Occipital lobe (tissue), 2 donors: ENCODE measurements around the gene HOXB7. TPM values are rescaled to one million over a fixed set of nuclear protein-coding genes. Genes with fewer than 3 reads are reported as not detected.

Experiments
- DNase-seq: peaks from one replicate; lab custom pipeline; 2025; lab: John Stamatoyannopoulos, UW
- total RNA-seq: library from RNA; depleted of rRNA; stranded (reverse); fragments of >200 nt; gene quantifications from one replicate; pipeline ENCODE4 v1.2.3, GENCODE V29; 2014

HOXB7 gene
- total RNA-seq, 1 donor from 2014 or later = not detected

- no peak for DNase-seq
Observed at GRCh38 chr17:48611213-48611612, 396 bp upstream of the HOXB7 start.

DNA sequence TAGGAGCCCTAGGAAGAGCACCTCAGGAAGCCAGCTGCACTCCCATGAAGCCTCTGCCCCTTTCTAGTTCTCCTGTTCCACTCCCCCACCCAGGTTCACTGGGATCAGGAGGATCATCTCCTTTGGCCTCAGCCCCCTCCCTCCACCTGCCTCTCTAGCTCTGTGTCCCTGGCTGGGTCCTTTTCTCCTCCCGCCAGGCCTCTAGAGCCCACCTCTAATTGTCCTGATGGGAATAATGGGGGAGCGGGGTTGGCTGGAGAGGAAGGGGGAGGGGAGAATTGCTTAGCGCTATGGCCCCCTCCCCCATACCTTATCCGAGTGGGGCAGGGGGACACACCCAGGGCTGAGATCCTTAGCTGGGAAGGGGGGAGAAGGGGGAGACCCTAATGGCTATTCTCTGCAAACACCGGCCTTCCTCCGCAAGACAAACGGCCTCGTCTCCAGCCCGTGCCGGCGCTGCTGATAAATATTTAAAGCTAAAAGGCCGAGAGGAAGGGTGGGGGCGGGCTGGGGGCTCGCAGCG, 997 bp downstream of the HOXB7 start:
- no peak for DNase-seq

DNA sequence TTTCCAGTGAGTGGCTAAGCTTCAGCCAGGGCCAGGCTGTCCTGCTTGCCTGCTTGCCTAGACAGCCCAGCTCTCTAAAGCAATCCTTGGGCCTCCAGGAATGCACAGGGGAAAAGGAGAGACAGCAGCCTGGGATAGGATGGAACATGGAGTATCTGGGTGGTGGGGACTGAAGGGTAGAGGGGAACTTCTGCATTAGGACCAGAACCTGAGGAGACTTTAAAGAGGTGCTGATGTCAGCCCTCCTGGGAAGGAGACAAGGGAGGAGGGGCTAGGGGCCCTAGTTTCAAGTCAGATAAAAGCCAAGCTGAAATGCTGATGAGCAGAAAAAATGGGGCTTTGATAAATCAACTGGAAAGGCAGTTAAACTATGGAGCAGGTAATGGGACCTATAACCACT, 1.8 kb downstream of the HOXB7 start:
- DNase-seq = no peak

GRCh38 chr17:48608494-48608834, 2.4 kb downstream of the HOXB7 start:
- no peak for DNase-seq

- no peak for DNase-seq
Observed at GRCh38 chr17:48606892-48607614, 3.8 kb downstream of the HOXB7 start.

DNA sequence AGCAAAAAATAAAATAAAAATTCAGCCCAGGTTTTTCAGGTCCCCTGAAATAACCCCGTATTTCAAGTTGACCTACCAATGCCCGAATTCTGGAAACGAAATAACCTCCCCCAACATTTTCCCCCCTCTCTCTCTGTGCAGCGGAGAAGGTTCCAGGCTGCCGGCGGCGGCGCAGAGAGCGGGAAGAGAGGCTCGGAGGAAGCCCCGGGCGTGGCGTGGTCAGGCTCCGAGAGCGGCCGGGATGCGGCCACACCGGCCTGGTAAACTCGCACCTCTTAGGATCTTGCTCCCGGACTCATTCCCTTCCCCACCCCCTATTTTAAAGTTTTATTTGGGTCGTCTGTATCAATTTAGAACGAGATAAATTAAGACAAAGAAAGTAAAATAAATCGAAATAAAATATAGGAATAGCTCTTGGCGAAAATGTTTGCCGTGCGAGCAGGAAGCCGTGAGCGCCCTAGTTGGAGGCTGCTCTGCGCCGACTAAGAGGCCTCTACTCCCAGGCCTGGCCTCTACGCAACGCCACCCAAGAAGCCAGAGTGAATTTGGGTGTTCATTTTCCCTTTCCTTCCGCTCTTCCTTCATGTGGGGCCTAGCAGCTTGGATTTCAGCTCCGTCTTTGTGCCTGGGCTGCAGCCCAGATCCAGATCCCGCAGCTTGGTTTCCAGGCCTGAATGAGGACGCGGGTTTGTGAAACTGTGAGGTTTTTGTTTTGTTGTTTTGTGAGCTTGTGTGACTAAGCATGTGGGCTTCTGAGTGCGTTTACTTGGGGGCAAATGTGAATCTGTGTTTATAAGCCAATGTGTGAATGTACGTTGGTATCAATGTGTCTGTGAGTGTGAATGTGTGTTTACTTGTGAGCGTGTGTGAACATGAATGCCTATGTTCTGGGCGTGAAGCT, 4.6 kb downstream of the HOXB7 start:
- no peak for DNase-seq

DNA sequence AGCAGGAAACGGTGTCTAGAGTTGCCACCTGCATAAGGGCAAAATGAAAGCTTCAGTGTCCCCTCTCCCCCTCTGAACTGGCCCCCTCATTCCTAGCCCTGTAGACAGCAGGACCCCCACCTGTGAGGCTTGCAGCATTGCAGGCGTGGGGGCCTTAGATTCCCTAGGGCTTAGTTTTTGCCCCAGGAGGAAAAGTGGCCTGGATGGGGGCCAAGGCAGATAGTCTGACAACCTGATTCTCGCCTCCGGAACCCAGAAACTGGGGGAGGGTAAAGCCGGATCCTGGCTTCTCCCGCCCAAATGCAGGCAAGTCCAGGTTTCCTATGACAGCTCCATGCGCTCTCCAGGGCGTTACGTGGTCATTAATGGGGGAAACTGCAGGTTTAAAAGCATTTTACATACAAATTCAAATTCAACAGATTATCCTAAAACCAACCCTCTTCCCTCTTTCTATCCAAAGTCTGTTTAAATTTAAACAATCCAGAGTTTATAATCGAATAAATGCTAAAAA, 5.4 kb downstream of the HOXB7 start:
- no peak for DNase-seq

- no peak for DNase-seq
Observed at GRCh38 chr17:48604770-48605329, 6.0 kb downstream of the HOXB7 start, which contains the start of gene HOXB6. Gene HOXB6 (minus strand): TSS chr17:48604986. CDS start chr17:48598150, 6,836 bp downstream.

GRCh38 chr17:48603959-48604769, 6.7 kb downstream of the HOXB7 start:
- DNase-seq = no peak

DNA sequence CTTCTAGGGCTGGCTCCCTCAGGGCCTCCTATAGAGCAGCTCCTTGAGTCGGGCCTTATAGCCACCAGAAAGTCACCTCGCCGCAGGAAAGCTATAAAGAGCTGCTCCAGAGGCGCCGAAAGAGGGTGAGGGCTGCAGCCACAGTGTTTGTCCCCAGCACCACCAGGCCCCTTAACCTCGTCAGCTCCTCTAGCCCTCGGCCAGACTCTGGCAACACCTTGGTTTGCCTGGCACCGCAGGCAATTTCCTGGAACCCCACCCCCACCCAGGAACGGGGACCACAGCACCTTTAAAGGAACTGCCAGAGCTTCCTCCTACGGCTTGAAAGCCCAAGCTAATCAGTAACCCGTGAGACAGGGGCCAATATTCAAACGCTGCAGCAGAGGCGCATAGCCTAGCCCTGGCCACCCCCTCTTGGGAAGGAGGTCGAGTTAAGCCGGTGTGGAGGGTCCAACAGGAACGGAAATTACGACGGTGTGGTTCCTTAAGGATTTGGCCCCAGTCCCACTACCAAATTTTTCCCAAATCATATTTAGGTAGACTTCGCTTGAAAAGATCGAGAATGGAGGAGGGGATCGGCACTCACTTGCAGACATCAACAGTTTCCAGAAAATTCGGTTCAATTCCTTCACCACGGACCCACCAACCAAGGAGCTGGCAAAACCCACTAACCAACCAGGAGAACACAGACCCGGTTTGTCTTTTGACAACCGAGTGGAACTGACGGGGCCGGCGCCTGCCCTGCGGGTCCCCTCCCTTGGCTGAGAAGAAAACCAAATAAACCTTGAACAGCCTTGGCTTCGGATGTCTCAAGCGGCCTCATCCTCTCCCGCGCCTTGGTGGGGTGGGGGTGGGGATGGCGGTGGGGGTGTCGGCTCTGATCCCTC, 9.0 kb downstream of the HOXB7 start:
- DNase-seq = no peak

DNA sequence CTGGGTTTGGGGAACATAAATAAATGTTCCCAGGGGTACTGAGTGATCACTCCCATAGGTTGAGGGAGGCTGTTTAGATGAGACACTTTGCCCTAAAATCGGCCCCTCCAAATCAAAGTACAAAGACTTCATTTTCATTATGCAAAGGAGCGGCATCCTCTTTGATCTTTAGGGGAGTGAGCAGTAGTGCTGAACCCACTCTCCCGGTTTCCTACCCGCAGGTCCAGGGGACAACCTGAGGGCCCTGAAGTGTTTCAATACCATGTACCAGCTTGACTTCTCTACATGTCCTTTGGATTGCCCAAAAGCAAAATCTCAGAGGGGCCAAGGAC, 9.6 kb downstream of the HOXB7 start:
- no peak for DNase-seq

GRCh38 chr17:48600244-48601098, 10.3 kb downstream of the HOXB7 start:
- no peak for DNase-seq

GRCh38 chr17:48599354-48599753, 11.5 kb downstream of the HOXB7 start:
- no peak for DNase-seq

DNA sequence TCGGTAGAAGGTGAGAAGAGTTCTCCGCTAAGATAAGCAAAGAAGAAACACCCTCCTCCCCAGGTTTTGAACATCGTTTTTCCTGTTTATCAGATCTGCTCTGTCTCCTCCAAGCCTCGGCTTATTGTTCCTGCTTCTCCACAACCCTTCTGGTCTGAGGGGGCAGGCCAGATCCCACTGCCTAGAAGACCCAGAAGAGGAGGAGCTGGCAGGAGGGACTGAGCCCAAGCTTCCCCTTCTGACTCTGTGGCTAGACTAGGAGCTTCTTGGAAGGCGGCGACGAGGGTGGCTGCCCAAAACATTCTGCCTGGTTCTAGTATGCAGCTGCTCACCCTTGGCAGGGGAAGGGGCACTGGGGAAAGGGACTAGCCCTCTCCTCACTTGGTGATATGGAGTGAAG, 12.1 kb downstream of the HOXB7 start:
- DNase-seq = no peak

GRCh38 chr17:48597778-48598631, 12.8 kb downstream of the HOXB7 start:
- DNase-seq = no peak

GRCh38 chr17:48597528-48597777, 13.4 kb downstream of the HOXB7 start:
- DNase-seq = no peak

- no peak for DNase-seq
Observed at GRCh38 chr17:48596735-48597527, 13.9 kb downstream of the HOXB7 start.
